Measurements from ENCODE around the gene ITPRID2.

DNA sequence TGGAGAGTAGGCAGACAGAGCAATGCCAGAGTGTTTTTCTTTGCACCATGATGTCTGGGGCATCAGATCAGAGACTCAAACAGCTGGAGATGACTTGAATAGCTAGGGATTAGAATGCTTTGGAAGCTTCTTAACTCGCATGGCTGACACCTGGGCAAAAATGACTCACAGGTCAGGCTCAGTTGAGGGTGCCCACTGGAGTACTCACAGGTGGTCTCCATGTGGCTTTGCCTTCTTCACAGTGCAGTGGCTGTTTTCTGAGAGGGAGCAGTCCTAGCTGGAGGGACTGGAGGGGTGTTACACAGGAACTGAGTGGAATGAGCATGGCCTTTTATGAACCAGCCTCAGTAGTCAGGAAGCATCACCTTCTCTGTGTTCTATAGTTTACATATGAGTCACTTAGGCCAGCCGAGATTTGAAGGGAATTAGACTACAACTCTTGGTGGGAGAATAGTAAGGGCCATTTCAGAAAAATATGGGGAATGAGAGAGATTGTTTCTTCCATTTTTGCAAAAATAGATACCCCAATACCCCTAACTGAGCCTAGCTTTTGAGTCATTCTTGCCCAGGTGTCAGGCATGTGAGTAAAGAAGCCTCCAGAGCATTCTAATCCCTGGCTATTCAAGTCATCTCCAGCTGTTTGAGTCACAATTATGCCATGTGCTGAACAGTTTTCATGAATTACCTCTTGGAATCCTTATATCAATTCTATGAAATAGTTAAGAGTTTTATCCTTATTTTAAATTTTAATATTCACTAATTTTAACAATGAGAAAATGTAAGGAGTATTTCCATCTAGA, 87.0 kb downstream of the ITPRID2 start:
- TF ChIP-seq, protein P1, sequence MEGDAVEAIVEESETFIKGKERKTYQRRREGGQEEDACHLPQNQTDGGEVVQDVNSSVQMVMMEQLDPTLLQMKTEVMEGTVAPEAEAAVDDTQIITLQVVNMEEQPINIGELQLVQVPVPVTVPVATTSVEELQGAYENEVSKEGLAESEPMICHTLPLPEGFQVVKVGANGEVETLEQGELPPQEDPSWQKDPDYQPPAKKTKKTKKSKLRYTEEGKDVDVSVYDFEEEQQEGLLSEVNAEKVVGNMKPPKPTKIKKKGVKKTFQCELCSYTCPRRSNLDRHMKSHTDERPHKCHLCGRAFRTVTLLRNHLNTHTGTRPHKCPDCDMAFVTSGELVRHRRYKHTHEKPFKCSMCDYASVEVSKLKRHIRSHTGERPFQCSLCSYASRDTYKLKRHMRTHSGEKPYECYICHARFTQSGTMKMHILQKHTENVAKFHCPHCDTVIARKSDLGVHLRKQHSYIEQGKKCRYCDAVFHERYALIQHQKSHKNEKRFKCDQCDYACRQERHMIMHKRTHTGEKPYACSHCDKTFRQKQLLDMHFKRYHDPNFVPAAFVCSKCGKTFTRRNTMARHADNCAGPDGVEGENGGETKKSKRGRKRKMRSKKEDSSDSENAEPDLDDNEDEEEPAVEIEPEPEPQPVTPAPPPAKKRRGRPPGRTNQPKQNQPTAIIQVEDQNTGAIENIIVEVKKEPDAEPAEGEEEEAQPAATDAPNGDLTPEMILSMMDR (IDR thresholded peaks at IDR 0.05): no peak
- TF ChIP-seq POLR2A (IDR thresholded peaks at IDR 0.05): no peak

Data from testis (tissue), 2 donors.